HEK293T (cell line): ENCODE data around the gene ZNF385B.

Source experiments
- BHLHE40 ChIP-seq: fragments of 450-650 bp; IDR thresholded peaks from 2 replicates; pipeline ENCODE4 v1.6.1; 2016; ENCODE audit warnings: mild to moderate bottlenecking, moderate library complexity, borderline replicate concordance
- ELF4 ChIP-seq: fragments of 450-650 bp; IDR thresholded peaks from 2 replicates; pipeline ENCODE4 v1.6.1; 2017; ENCODE audit warnings: antibody characterized with exemption
- FOXA1 ChIP-seq: fragments of 450-650 bp; IDR thresholded peaks from 2 replicates; pipeline ENCODE4 v1.6.1; 2016; ENCODE audit warnings: mild to moderate bottlenecking
- FOXK2 ChIP-seq: fragments of 450-650 bp; IDR thresholded peaks from 2 replicates; pipeline ENCODE4 v1.6.1; 2016; ENCODE audit warnings: mild to moderate bottlenecking
- HDGF ChIP-seq: fragments of 450-650 bp; IDR thresholded peaks from 2 replicates; pipeline ENCODE4 v1.6.1; 2017; ENCODE audit warnings: antibody characterized with exemption, borderline replicate concordance
- LEF1 ChIP-seq: fragments of 450-650 bp; IDR thresholded peaks from 2 replicates; pipeline ENCODE4 v1.6.1; 2017; ENCODE audit warnings: mild to moderate bottlenecking, borderline replicate concordance
- NFRKB ChIP-seq: fragments of 450-650 bp; IDR thresholded peaks from 2 replicates; pipeline ENCODE4 v1.6.1; 2016; ENCODE audit warnings: mild to moderate bottlenecking, moderate library complexity
- SP1 ChIP-seq: fragments of 450-650 bp; IDR thresholded peaks from 2 replicates; pipeline ENCODE4 v1.6.1; 2017
- SUZ12 ChIP-seq: fragments of 450-650 bp; IDR thresholded peaks from 2 replicates; pipeline ENCODE4 v1.6.1; 2016; ENCODE audit warnings: mild to moderate bottlenecking

GRCh38 chr2:179712825-179713224 is 148.6 kb downstream of the ZNF385B start:
- TF ChIP-seq ELF4 (no peak), SUZ12 (no peak), SP1 (no peak), FOXK2 (no peak), NFRKB (no peak), HDGF (no peak), BHLHE40 (no peak), LEF1 (no peak), FOXA1 (no peak)
